Endothelial cell of umbilical vein (primary cell): ENCODE data around the gene PCNA.

Source experiments
- POLR2A ChIP-seq: IDR thresholded peaks from 2 replicates; pipeline ENCODE4 v1.6.1; 2012; ENCODE audit warnings: low read depth, mild to moderate bottlenecking, control low read depth, low read length
- POLR2AphosphoS5 ChIP-seq: IDR thresholded peaks from 2 replicates; pipeline ENCODE4 v1.6.1; 2012; ENCODE audit warnings: low read depth, mild to moderate bottlenecking, control low read depth, low read length, moderate library complexity; ENCODE audit not compliant: insufficient read depth

DNA sequence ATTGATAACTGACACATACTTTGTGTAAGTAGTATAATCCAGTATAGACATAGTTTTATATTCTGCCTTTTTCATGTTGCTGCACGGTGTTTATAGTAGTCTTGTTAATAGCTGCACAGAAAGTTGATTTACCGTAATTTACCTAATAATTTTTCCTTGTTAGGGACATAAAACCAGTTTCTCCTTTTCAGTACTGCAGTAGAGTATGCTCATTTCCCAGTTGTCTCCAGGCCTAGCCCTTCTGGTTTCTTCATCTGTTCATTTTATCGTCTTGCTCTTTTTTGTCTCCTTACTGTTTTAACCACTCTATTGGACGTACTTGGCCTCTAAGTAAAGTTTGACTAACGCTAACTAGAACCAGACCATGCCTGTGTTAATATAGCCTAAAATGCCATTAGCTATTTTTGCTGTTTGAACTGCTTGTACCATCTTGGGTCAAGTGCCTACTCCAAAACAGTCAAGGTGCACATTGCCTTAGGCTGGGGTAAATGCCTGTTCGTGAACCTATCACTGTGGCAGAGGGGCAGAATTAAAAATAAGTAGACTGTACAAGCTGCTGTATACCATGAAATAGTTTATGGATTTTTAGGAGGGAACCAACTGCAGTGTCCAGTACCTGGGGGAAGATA, 41.9 kb upstream of the PCNA start:
- no peak for TF ChIP-seq POLR2AphosphoS5
- TF ChIP-seq POLR2A, result no peak
